ENCODE results near the gene PBX4. TPM values are rescaled to one million over a fixed set of nuclear protein-coding genes. Genes with fewer than 3 reads are reported as not detected.

PBX4 gene
- total RNA-seq, 1 experiment from 2014 or later, result 0.57 TPM

DNA sequence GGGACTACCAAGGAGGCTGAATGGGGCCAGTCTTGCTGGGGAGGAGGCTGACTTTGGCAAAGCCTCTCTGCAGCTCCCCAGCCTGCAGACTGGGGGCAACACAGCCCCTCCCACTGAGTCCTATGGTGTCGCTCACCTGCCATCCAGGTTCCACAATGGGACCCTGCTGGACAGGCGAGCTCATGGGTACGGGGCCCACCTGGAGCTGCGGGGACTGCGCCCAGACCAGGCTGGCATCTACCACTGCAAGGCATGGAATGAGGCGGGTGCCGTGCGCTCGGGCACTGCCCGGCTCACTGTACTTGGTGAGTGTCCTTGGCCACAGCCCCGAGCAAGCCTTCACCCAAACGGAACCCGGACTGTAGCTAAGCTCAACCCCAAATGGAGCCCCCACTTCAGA, 75.4 kb downstream of the PBX4 start:
- DNase-seq (ENCODE audit: extremely low read depth, low read depth), result no peak

DNA sequence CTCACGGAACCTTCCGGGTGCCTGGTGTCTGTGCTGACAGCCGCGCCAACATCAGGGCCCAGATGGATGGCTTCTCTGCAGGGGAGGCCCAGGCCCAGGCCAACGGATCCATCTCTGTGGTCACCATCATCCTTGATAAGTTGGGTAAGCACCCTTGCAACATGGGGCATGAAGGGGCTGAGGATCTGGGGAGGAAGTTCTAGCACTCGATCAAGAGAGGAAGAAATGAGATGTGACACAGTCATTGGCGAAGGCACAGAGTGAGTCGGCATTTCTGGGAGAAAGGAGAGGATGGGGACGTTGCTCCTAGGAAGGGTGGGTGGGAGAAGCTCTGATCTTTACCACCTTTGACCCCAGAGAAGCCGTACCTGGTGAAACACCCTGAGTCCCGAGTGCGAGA, 76.0 kb downstream of the PBX4 start:
- DNase-seq (ENCODE audit: extremely low read depth, low read depth), result no peak

DNA sequence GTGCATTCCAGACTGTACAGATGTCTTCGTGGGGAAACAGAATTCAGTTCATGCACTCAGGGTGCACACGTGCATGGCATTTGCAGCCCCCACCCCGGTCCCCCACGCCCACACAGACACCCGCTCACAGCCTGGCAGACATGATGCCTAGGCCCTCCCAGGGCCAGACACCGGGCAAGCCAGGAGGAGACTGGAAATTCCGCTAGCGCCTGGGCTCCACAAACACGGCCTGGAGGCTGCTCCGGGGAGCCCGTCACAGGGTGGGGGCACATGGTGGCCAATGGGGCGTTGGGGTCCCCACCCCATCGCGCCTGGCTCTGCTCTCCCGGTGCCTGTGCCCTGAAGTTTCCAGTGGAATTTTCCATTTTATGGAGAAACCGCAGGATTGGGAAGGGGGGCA, 76.9 kb downstream of the PBX4 start:
- DNase-seq (ENCODE audit: extremely low read depth, low read depth), result no peak

DNA sequence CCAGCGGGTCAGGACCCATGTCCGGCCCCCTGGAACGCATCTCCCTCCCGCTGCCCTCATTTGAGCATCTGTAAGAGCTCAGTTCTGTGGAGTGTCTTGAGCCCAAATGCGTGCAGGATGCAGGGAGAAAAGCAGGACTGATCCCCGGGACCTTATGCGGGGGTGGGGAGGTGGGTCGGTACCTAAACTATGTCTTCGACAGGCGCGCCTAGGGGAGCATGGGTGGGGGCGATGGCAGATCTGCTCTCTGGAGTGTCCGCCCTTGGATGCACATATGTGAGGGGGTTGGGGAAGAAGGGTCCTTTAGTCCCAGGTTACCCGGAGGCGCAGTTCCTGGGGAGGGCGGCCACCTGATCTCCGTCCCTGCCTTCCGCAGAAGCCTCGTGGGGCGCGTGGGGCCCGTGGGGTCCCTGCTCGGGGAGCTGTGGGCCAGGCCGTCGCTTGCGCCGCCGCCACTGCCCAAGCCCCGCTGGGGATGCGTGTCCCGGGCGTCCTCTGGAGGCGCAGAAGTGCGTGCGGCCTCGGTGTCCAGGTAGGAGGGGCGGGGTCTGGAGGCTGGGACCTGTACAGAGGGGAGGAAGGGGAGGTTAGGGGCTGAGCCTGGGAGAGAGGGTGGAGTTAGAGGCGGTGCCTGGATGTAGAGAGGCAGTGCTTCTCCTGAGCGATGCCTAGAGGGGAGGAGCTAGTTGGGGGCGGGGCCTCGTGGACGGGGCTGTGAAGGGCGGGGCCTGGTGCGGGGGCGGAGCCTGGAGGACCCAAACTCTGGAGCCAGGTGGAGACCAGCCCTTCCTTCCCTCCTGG, 77.6 kb downstream of the PBX4 start:
- peak; percentile 29 for DNase-seq (ENCODE audit: extremely low read depth, low read depth)

DNA sequence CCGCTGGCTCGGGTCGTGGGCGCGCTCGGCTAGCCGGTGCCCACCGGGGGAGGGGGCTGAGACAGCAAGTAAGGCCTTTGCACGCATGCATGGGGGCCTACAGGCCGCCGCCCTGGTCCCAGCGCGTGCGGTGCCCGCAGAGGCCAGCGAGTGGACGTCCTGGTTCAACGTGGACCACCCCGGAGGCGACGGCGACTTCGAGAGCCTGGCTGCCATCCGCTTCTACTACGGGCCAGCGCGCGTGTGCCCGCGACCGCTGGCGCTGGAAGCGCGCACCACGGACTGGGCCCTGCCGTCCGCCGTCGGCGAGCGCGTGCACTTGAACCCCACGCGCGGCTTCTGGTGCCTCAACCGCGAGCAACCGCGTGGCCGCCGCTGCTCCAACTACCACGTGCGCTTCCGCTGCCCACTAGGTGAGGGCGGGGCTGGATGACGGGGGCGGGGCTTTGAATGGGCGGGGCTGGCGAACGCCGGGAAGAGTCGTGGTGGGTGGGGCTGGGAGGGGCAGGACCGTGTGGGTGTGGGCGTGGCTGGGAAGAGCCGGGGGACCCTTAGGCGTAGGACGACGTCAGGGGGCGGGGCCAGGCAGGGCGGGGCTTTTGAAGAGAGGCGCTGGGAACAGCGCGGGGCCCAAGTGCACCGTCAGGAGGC, 78.3 kb downstream of the PBX4 start:
- DNase-seq (ENCODE audit: extremely low read depth, low read depth), result no peak

DNA sequence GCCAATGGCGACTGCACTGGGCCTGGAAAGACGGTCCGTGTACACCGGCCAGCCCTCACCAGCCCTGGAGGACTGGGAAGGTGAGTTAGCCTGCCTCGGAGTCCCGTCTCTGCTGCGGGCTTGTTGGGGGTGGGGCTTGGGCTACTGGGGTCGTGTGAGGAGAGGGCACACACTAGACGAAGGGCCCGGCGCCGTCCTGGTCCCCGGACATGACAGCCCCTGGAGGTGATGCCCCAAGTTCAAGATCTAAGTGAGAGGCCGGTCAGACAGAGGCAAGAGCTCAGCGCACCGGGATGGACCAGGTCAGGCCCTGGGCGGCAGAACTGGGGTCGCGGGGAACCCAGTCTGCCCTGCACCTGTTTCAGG, 78.8 kb downstream of the PBX4 start:
- DNase-seq (ENCODE audit: extremely low read depth, low read depth), result no peak

DNA sequence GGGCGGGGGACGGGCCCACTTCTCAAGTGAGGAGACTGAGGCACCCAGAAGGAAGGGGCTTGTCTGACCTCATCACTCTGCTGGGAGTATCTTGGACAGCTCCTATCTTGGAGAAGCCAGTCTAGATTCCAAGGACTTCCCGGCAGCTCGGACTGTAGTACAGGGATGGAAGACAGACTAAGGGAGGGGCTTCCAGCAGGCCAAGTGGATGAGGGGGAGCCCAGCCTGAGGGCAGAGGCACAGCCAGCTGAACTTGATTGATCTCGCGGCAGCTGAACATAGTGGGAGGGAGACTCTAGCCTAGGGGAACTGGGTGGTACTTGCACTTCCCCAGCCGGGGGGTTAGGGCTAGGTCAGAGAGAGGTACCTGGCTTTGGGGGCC, 79.7 kb downstream of the PBX4 start:
- no peak for DNase-seq (ENCODE audit: extremely low read depth, low read depth)

DNA sequence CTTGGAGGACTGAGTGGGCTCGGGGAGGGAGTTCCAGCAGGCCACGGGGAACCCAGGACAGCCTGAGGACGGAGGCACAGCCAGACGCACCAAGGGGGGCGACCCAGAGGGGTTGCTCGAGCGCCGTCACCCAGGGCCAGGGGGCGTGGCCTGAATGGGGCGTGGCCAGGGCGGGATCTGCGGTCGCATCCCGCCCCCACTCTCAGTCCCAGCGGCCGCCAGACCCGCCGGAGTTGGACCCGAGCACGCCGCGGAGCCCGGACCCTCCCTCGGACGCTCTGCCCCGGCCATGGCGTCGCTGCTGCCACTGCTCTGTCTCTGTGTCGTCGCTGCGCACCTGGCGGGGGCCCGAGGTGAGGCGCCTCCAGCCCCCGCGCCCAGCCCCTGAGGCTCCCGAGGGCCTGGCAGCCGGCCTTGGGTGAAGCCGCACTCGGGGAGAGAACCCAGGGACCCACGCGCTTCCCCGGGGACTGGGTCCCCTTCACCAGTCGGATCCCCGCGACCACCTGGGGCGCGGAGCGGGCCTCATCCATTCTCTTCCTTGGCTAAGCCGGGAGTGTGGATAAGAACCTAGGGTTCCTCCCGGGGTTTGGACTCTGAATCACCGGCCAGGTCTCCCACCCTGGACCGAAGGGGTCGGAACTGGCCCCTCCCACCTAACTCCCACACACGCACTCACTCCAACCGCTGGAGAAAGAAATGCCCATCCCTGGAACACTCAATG, 80.3 kb downstream of the PBX4 start, which contains the start of gene CILP2:
TSS of gene CILP2 (plus strand) at position 205 of the 724 bp plus-strand sequence. CDS start at position 290, 85 bp downstream.
- no peak for DNase-seq (ENCODE audit: extremely low read depth, low read depth)

DNA sequence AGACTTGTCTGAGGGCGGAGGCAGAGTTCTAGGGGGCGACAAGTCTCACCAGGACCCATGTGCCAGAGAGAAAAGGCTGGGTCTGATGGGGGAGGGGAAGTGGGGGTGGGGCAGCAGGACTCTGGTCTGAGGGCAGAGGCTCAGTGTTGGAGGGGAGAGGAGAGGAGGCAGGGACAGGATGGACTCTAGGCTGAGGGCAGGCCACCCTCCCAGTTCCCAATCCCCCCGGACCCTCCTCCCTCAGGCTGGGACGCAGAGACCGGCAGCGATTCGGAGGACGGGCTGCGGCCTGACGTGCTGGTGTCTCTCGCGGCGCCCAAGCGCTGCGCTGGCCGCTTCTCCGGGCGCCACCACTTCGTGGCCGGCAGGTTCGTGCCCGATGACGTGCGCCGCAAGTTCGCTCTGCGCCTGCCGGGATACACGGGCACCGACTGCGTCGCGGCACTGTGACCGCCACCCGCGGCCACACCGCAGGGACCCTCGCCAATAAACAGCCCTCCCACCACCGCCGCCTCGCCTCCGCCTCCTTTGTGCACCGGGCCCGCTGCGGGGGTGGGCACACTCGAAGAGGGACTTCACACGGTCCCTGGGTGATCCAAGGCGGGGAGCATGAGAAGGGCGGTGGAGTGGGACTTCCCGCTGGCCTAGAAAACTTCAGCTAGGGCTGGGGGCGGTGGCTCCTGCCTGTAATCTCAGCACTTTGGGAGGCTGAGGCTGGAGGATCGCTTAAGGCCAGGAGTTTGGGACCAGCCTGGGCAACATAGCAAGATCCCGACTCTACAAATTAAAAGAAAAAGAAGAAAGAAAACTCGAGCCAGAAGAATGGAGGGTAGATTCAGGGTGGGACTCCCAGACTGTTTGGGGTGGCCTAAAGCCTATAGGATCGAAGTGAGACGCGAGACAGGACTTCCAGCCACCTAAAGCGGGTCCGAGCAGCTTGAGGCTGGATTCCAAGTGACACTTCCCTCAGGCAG, 81.1 kb downstream of the PBX4 start:
- DNase-seq (ENCODE audit: extremely low read depth, low read depth), result no peak

DNA sequence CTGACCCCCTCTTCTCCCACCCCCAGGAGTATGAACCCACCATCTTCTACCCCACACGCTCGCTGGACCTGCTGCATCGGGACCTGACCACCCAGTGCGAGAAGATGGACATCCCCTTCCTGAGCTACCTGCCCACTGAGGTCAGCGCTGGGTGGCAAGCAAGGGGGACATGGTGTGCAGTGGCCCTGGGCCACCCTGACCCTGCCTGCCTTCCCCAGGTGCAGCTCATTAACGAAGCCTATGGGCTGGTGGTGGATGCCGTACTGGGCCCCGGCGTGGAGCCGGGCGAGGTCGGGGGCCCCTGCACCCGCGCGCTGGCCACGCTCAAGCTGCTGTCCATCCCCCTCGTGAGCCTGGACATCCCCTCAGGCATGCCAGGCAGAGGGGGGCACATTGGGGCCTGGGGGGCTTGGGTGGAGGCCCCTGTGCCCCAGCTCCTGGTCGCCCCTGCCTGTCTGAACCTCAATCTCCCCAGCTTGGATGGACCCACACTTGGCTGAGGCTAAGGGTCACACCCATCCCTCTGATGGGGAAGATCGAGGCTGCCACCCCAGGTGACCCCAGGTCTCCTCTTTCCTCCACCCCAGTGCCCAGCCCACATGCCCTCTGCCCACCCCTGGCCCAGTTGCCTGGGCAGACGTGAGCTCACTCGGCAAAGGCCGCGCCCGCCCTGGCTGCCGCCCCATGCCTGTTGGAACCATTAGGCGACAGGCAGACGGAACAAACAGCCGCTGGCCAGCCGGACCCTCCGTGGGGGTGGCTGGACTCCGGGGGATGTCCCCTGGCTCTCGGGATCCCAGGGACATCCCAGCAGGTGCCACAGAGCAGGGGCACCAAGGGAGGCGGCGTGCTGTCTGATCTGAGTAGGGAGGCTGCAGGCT, 82.9 kb downstream of the PBX4 start:
- DNase-seq (ENCODE audit: extremely low read depth, low read depth), result no peak

DNA sequence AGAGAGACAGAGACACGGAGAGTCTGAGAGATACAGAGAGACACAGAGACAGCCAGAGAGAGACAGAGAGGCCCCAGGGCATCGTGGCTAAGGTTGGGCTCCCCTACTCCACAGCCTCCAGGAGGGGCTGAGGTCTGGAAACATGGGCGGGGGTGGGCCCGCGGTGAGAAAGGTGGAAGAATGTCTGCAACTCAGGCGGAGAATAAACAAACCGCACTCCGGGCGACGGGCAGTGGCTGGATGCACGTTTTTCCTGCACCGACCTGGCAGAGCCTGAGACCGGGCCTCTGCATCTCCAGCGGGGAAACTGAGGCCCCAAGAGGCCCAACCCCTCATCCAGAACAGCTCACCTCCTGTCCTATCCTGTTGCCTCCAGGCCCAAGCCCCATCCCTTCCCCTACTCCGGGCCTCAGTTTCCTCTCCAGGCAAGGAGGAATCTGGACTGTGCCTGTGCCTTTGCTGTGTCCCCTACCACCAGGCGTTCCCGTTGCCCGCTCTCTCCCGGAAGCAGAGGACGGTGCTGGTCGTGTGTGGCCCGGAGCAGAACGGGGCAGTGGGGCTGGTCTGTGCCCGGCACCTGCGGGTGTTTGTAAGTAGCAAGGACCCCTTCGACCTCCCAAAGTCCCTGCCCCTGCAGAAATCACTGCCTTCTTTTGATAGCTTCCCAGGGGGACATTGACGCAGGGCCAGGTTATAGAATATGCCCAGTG, 83.8 kb downstream of the PBX4 start:
- no peak for DNase-seq (ENCODE audit: extremely low read depth, low read depth)

DNA sequence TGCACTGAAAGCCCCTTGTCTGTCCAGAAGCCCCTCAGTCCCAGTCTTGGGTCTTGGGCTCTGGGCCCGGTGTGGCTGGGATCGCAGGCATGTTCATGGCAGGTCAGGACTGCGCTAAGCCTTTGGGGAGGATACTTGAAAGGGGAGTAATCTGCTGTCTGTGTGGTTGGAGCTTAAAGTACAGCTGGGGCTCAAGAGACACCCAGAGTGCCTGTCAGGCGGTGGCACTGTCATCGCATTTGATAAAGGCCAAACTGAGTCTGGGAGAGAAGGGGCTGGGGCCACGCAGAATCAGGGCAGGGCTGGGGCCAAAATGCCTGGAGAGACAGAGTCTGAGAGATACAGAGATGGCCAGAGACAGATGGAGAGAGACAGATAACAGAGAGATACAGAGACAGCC, 84.6 kb downstream of the PBX4 start:
- DNase-seq (ENCODE audit: extremely low read depth, low read depth), result no peak

DNA sequence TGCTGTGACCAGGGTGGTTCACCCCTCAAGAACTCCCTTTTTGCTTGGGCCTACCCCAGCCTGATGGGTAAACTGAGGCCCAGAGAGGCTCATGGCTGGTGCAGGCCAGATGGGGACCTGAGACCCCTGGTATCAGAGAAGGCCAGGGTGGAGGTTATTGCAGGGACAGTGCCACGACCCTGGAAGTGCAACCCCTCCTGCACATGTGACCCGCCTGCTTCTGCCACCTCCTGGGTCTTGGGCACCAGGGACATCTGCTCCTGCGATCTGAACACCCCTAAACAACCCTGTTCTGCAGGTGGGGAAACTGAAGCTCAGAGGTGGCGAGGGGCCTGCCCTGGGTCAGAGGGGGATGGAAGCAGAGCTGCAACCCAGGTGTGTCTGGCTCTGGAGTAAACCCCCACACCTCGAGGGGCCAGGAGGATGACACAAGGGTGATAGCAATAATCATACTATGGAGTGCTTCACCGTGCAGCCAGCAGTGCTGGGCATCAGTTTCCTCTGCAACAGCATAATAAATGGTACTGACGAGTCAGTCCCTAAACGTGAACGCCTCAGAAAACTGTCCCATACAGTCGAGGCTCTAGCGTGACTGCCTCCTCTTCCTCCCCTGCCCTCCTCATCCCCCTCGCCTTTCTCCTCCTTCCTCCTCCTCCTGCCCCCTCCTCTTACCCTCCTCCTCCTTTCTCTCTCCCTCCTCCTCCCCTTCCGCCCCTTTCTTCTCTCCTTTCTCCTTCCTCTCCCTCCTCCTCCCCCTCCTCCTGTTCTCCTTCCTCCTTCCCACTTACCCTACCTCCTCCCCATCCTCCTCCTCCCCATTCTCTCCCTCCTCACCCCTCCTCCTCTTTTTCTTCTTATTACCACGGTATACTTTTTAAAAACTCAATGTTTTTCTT, 85.4 kb downstream of the PBX4 start:
- no peak for DNase-seq (ENCODE audit: extremely low read depth, low read depth)

DNA sequence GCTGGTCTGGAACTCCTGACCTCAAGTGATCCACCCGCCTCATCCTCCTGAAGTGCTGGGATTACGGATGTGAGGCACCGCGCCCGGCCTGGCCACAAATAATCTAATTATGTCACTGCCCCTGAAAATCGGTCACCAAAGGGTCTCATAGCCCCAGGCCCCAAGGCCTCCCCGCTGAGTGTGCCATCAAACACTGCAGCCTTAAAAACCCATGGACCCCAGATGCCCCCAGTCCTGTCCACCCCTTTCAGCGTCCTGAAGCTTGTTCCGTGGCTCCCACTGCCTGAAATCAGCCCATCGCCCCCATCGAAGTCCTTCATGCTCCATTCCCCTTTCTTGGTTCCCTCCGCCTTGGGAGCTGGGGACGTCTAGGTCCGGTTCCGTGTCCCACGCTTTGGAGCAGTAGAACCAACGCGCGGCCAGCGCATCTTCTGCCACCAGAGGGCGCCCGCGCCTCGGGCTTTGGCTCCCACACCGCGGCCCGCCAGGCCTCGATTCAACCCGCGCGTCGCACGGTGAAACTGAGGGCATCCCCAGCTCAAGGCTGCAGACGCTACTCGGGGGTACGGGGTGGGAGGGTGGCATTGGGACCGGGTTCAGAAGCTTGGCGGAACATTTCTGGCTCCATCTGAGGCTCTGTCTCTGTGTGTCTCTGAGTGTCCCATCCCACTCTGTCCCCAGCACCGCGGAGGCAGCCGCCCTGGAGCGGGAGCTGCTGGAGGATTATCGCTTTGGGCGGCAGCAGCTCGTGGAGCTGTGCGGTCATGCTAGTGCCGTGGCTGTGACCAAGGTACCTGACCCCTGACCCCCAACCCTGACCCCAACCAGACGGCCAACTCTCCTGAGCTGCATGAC, 86.3 kb downstream of the PBX4 start:
- peak; percentile 48 for DNase-seq (ENCODE audit: extremely low read depth, low read depth)

DNA sequence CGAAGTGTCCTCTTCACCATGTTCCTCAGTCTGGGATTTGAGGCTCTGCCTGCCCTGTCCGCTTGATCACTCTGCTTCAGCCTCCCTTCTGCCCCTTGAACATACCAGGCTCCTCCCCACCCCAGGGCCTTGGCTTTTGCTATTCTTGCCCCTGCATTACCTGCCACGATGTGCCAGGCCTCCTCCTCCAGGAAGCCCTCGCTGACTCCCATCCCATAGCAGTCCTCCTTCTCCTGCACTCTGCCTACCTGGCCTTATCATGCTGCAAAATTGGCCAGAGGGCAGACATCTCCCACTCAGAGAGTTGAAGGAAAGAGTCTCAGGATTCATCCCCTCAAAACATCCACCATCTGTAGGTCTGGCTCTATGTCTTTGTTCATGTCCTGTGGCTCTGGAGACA, 87.6 kb downstream of the PBX4 start:
- DNase-seq (ENCODE audit: extremely low read depth, low read depth), result no peak

DNA sequence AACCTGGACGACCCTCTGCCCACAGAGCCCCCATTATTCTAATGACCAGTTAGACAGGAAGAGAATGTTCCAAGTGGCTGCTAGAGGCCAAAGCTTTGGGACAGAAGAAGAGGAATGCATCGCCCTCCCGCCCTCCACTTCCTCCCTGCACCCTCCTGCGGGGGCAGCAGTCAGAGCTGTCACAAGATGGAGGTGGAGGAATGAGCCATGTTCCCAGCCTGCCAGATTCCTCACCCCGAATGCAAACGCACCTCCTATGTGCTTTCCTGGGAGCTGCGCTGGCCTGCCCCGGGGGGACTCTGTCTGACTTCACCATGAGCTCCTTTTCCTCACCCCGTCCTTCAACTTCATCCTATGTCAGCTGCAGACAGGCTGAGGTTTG, 88.1 kb downstream of the PBX4 start:
- DNase-seq (ENCODE audit: extremely low read depth, low read depth), result no peak

Data from NCI-H460 (cell line).